Fibroblast of upper back skin (primary cell): ENCODE results near the gene CFAP100.

ENCODE experiments used
- DNase-seq: peaks from one replicate; pipeline ENCODE4 v3.0.0-alpha.2; 2013

The CFAP100 gene

GRCh38 chr3:126377211-126377610 lies 17.5 kb upstream of the CFAP100 start:
- DNase-seq, result no peak

- no peak for DNase-seq
Observed at GRCh38 chr3:126378341-126378751, 16.4 kb upstream of the CFAP100 start.

- DNase-seq, result no peak
Observed at GRCh38 chr3:126380011-126380768, 14.5 kb upstream of the CFAP100 start.

- DNase-seq, result no peak
Observed at GRCh38 chr3:126381966-126382365, 12.7 kb upstream of the CFAP100 start.

- peak; percentile 70 for DNase-seq
Observed at GRCh38 chr3:126389112-126389793, 5.5 kb upstream of the CFAP100 start.

- no peak for DNase-seq
Observed at GRCh38 chr3:126389794-126390146, 4.9 kb upstream of the CFAP100 start.

GRCh38 chr3:126390201-126390600 lies 4.5 kb upstream of the CFAP100 start:
- no peak for DNase-seq

GRCh38 chr3:126390751-126391150 lies 4.0 kb upstream of the CFAP100 start:
- no peak for DNase-seq

GRCh38 chr3:126391631-126392030 lies 3.1 kb upstream of the CFAP100 start:
- DNase-seq, result no peak

- DNase-seq, result no peak
Observed at GRCh38 chr3:126392246-126392645, 2.5 kb upstream of the CFAP100 start.

GRCh38 chr3:126393563-126393962 lies 1.1 kb upstream of the CFAP100 start:
- DNase-seq, result no peak

- no peak for DNase-seq
Observed at GRCh38 chr3:126394977-126395321, 240 bp downstream of the CFAP100 start.

- no peak for DNase-seq
Observed at GRCh38 chr3:126395846-126396513, 1.3 kb downstream of the CFAP100 start.

GRCh38 chr3:126396536-126396935 lies 1.8 kb downstream of the CFAP100 start:
- no peak for DNase-seq

- DNase-seq, result no peak
Observed at GRCh38 chr3:126397610-126398422, 3.1 kb downstream of the CFAP100 start.

- no peak for DNase-seq
Observed at GRCh38 chr3:126398423-126399350, 4.0 kb downstream of the CFAP100 start.

- DNase-seq, result no peak
Observed at GRCh38 chr3:126399351-126399735, 4.6 kb downstream of the CFAP100 start.

- no peak for DNase-seq
Observed at GRCh38 chr3:126399756-126400155, 5.0 kb downstream of the CFAP100 start.

GRCh38 chr3:126401611-126402160 lies 7.0 kb downstream of the CFAP100 start:
- DNase-seq, result no peak

GRCh38 chr3:126402178-126402577 lies 7.5 kb downstream of the CFAP100 start:
- DNase-seq, result no peak

- DNase-seq, result no peak
Observed at GRCh38 chr3:126402666-126403302, 8.1 kb downstream of the CFAP100 start.
